GM19395 (cell line): ENCODE measurements around the gene ULK3.

Source experiments
- ATAC-seq: cut with Tn5 transposase; IDR thresholded peaks from one replicate; pipeline ENCODE4 v1.9.1; 2021; ENCODE audit warnings: mild to moderate bottlenecking, moderate library complexity; ENCODE audit not compliant: unreplicated experiment

The ULK3 gene

GRCh38 chr15:74824976-74825375 lies 18.0 kb downstream of the ULK3 start:
- ATAC-seq: no peak

- ATAC-seq: no peak
These were observed 19.6 kb downstream of the ULK3 start for GRCh38 chr15:74823324-74823723.

GRCh38 chr15:74822233-74822632 lies 20.7 kb downstream of the ULK3 start:
- no peak for ATAC-seq

GRCh38 chr15:74821790-74822158 lies 21.2 kb downstream of the ULK3 start:
- ATAC-seq: no peak

- peak; percentile 81 for ATAC-seq
These were observed 21.7 kb downstream of the ULK3 start for GRCh38 chr15:74821091-74821789.

GRCh38 chr15:74820056-74820455 lies 22.9 kb downstream of the ULK3 start:
- ATAC-seq: no peak

GRCh38 chr15:74817370-74817737 lies 25.6 kb downstream of the ULK3 start:
- no peak for ATAC-seq

GRCh38 chr15:74816624-74817369 lies 26.2 kb downstream of the ULK3 start:
- ATAC-seq: no peak

- no peak for ATAC-seq
These were observed 27.0 kb downstream of the ULK3 start for GRCh38 chr15:74815961-74816360.

GRCh38 chr15:74815121-74815934 lies 27.6 kb downstream of the ULK3 start:
- no peak for ATAC-seq

GRCh38 chr15:74812533-74812932 lies 30.4 kb downstream of the ULK3 start, which contains the start of gene LMAN1L:
TSS of gene LMAN1L (plus strand) at chr15:74812835. CDS start at chr15:74812855, 20 bp downstream.
- no peak for ATAC-seq

GRCh38 chr15:74809956-74810355 lies 33.0 kb downstream of the ULK3 start:
- ATAC-seq: no peak

- ATAC-seq: no peak
These were observed 33.7 kb downstream of the ULK3 start for GRCh38 chr15:74809242-74809641.

- ATAC-seq: no peak
These were observed 34.1 kb downstream of the ULK3 start for GRCh38 chr15:74808840-74809229.

- no peak for ATAC-seq
These were observed 34.7 kb downstream of the ULK3 start for GRCh38 chr15:74808078-74808839.

- ATAC-seq: no peak
These were observed 35.7 kb downstream of the ULK3 start for GRCh38 chr15:74807282-74807681.

GRCh38 chr15:74804935-74805334 lies 38.0 kb downstream of the ULK3 start:
- ATAC-seq: no peak

GRCh38 chr15:74802862-74803447 lies 40.0 kb downstream of the ULK3 start:
- ATAC-seq: no peak

GRCh38 chr15:74802290-74802689 lies 40.7 kb downstream of the ULK3 start:
- ATAC-seq: no peak

GRCh38 chr15:74801311-74801997 lies 41.5 kb downstream of the ULK3 start:
- ATAC-seq: no peak
